IPS DF 6.9 (cell line): Measurements from ENCODE around the gene EXOSC7.
"Not testable (repeated sequence)": the region's sequence is repeated elsewhere in the genome, so short reads cannot be mapped to it uniquely, and the experiment has no call there.

Source experiments
- DNase-seq: peaks from one replicate; pipeline ENCODE4 v3.0.0-alpha.2; 2013; ENCODE audit warnings: low read depth, low spot score
- H3K27ac ChIP-seq: one replicate; pipeline ENCODE4 v1.5.1; 2013; ENCODE audit warnings: low read length, control low read depth
- H3K27me3 ChIP-seq: 2 replicates; pipeline ENCODE4 v1.6.1; 2013; ENCODE audit warnings: mild to moderate bottlenecking, low read length; ENCODE audit not compliant: control insufficient read depth, insufficient read depth
- H3K36me3 ChIP-seq: 2 replicates; pipeline ENCODE4 v1.6.1; 2013; ENCODE audit warnings: low read length; ENCODE audit not compliant: control insufficient read depth, insufficient read depth
- H3K4me1 ChIP-seq: 2 replicates; pipeline ENCODE4 v1.6.1; 2013; ENCODE audit warnings: low read length; ENCODE audit not compliant: control insufficient read depth, insufficient read depth
- H3K4me3 ChIP-seq: 2 replicates; pipeline ENCODE4 v1.5.1; 2013; ENCODE audit warnings: mild to moderate bottlenecking, low read length
- H3K9me3 ChIP-seq: 2 replicates; pipeline ENCODE4 v1.6.1; 2013; ENCODE audit warnings: low read length, inconsistent platforms; ENCODE audit not compliant: control insufficient read depth, insufficient read depth
- WGBS: extraction: QIAGEN DNeasy Blood & Tissue Kit; methylation state at CpG from one replicate; pipeline ENCODE4 v1.1.7; 2013; ENCODE audit warnings: mixed read lengths, missing lambda C conversion rate; ENCODE audit not compliant: insufficient read length, insufficient coverage; 5-methylcytosine and 5-hydroxymethylcytosine counted together

EXOSC7 gene

GRCh38 chr3:44942202-44942921, 33.7 kb upstream of the EXOSC7 start:
- no peak overlapping the region for H3K27ac ChIP-seq
- peaks cover 12% of the 10 kb centered on the region for H3K36me3 ChIP-seq
- H3K4me3 ChIP-seq: no peak overlapping the region
- no peak for DNase-seq
- no CpG with 5 or more reads among the region's 9 CpGs for WGBS
- no peaks in the 10 kb centered on the region for H3K27me3 ChIP-seq
- H3K9me3 ChIP-seq: no peaks in the 10 kb centered on the region
- H3K4me1 ChIP-seq: no peaks in the 10 kb centered on the region

GRCh38 chr3:44948239-44948638, 27.8 kb upstream of the EXOSC7 start:
- Histone ChIP-seq H3K4me3 (no peak overlapping the region), H3K36me3 (peaks cover 2% of the 10 kb centered on the region; the same call in 1 of the 2 replicates), H3K27me3 (no peaks in the 10 kb centered on the region), H3K4me1 (no peaks in the 10 kb centered on the region), H3K9me3 (no peaks in the 10 kb centered on the region), H3K27ac (no peak overlapping the region)
- no peak for DNase-seq
- no CpG with 5 or more reads among the region's 3 CpGs for WGBS

DNA sequence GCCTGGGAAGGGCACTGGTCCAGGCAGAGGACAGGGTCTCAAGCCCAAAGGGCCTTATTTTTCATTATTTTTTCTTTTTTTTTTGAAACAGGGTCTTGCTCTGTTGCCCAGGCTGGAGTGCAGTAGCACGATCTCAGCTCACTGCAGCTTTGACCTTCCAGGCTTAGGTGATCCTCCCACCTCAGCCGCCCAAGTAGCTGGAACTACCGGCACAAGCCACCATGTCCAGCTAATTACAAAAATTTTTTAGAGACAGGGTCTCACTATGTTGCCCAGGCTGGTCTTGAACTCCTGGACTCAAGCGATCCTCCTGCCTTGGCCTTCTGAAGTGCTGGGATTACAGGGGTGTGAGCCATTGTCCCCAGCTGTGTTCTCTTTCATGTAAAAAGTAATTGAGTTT, 26.3 kb upstream of the EXOSC7 start:
- H3K9me3 ChIP-seq, H3K27ac ChIP-seq, H3K4me1 ChIP-seq, H3K27me3 ChIP-seq, H3K4me3 ChIP-seq, DNase-seq, H3K36me3 ChIP-seq: not testable (repeated sequence)
- WGBS: no CpG with 5 or more reads among the region's 4 CpGs

DNA sequence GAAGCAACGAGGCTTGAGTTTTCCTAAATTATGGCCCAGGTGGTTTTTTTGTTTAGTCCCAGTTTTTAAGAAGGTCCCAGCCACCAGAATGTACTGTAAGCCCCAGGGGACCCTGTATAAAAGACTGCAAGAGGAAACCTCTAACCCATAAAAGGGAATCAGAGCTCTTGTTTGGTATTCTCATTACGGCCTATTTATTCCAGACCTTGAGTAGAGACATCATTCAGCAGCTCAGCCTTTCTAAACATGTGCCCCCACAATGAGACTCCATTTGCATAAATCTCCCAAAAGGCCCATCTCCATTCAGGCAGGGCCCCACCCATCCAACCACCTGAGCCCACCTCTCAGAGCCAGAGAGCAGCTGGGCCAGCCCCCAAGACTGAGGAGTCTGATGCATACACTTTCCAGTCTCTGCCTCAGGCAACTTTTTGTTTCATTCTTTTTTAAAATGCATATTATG, 25.7 kb upstream of the EXOSC7 start:
- no peak for DNase-seq
- no peaks in the 10 kb centered on the region for H3K4me1 ChIP-seq
- no peak overlapping the region for H3K27ac ChIP-seq
- no peaks in the 10 kb centered on the region for H3K36me3 ChIP-seq
- H3K4me3 ChIP-seq: no peak overlapping the region
- no CpG with 5 or more reads among the region's 2 CpGs for WGBS
- H3K27me3 ChIP-seq: no peaks in the 10 kb centered on the region
- H3K9me3 ChIP-seq: no peaks in the 10 kb centered on the region

GRCh38 chr3:44952689-44953088, 23.4 kb upstream of the EXOSC7 start:
- no peak overlapping the region for H3K4me3 ChIP-seq
- WGBS: no CpG with 5 or more reads among the region's 3 CpGs
- H3K27ac ChIP-seq: no peak overlapping the region
- H3K4me1 ChIP-seq: no peaks in the 10 kb centered on the region
- H3K36me3 ChIP-seq: no peaks in the 10 kb centered on the region
- H3K9me3 ChIP-seq: no peaks in the 10 kb centered on the region
- no peak for DNase-seq
- no peaks in the 10 kb centered on the region for H3K27me3 ChIP-seq

DNA sequence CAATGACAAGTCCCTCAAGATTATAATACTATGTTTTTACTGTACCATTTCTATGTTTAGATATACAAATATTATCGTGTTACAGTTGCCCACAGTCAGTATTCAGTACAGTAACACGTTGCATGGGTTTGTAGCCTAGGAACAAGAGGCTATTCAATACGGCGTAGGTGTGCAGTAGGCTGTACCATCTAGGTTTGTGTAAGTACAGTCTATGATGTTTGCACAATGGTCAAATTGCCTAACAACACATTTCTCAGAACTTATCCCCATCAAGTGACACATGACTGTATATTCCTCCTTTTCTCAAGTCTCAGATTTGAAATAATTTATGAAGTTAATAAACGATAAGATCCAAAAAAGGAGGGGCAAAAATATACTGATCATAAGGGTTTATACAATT, 21.7 kb upstream of the EXOSC7 start:
- H3K4me1 ChIP-seq: no peaks in the 10 kb centered on the region
- no peak for DNase-seq
- H3K36me3 ChIP-seq: peaks cover 7% of the 10 kb centered on the region; the same call in 1 of the 2 replicates

GRCh38 chr3:44954962-44955361, 21.1 kb upstream of the EXOSC7 start:
- H3K27me3 ChIP-seq: no peaks in the 10 kb centered on the region
- H3K4me3 ChIP-seq: no peak overlapping the region
- H3K9me3 ChIP-seq: no peaks in the 10 kb centered on the region
- WGBS: no CpG with 5 or more reads among the region's 3 CpGs
- no peak for DNase-seq
- no peaks in the 10 kb centered on the region for H3K4me1 ChIP-seq
- H3K36me3 ChIP-seq: peaks cover 7% of the 10 kb centered on the region; the same call in 1 of the 2 replicates
- no peak overlapping the region for H3K27ac ChIP-seq

More for the DNA sequence above, 21.7 kb upstream of the EXOSC7 start:
- H3K9me3 ChIP-seq: no peaks in the 10 kb centered on the region
- WGBS: no CpG with 5 or more reads among the region's 5 CpGs
- no peak overlapping the region for H3K4me3 ChIP-seq
- no peak overlapping the region for H3K27ac ChIP-seq
- H3K27me3 ChIP-seq: no peaks in the 10 kb centered on the region

- Histone ChIP-seq H3K4me1 (no peaks in the 10 kb centered on the region), H3K4me3 (no peak overlapping the region), H3K9me3 (no peaks in the 10 kb centered on the region), H3K27ac (no peak overlapping the region), H3K36me3 (peaks cover 7% of the 10 kb centered on the region; the same call in 1 of the 2 replicates), H3K27me3 (no peaks in the 10 kb centered on the region)
- DNase-seq: no peak
- WGBS: no CpG with 5 or more reads among the region's 1 CpG
Measured at GRCh38 chr3:44955917-44956316, 20.1 kb upstream of the EXOSC7 start.

DNA sequence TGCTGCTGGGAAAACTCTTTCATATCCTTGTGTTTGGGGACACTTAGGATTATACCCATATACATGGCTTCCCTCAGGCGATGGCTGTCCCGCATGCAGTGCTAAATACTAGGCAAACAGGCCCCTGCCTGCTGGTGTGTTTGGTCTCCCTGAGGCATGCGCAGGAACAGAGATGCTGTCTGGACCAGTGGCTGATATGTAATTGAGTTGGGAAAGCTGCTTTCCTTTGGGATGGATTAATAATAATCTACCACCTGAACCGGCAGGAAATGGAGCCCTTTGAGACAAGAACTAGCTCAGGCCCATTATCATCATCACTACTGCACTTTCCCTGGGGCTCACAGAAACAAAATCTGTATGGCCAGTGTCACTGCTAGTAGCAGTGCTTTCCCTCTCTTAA, 18.1 kb upstream of the EXOSC7 start:
- Histone ChIP-seq H3K36me3 (peaks cover 7% of the 10 kb centered on the region; the same call in 1 of the 2 replicates), H3K9me3 (no peaks in the 10 kb centered on the region), H3K4me1 (no peaks in the 10 kb centered on the region), H3K27me3 (no peaks in the 10 kb centered on the region), H3K27ac (no peak overlapping the region), H3K4me3 (no peak overlapping the region)
- no CpG with 5 or more reads among the region's 4 CpGs for WGBS
- DNase-seq: no peak

GRCh38 chr3:44958386-44958785, 17.7 kb upstream of the EXOSC7 start:
- Histone ChIP-seq H3K27ac (no peak overlapping the region), H3K27me3 (no peaks in the 10 kb centered on the region), H3K4me1 (no peaks in the 10 kb centered on the region), H3K9me3 (no peaks in the 10 kb centered on the region), H3K4me3 (no peak overlapping the region), H3K36me3 (peaks cover 7% of the 10 kb centered on the region; the same call in 1 of the 2 replicates)
- DNase-seq: no peak
- WGBS: no CpG with 5 or more reads among the region's 7 CpGs
